GM12878 (cell line): ENCODE data around the gene LPIN3. TPM values are rescaled to one million over a fixed set of nuclear protein-coding genes. Genes with fewer than 3 reads are reported as not detected.
A peak's percentile ranks its signal among the peaks of the same experiment; 100 is the strongest.

Source experiments
- BHLHE40 ChIP-seq, 2 experiments: fragments of 450-650 bp in 1 of 2; IDR thresholded peaks; 2 replicates each; pipeline ENCODE4 v1.6.1; 2011 to 2017; ENCODE audit warnings: low read depth in 2 of 2, borderline replicate concordance in 1 of 2, improper control_type of control experiment in 1 of 2, low read length in 1 of 2, mild to moderate bottlenecking in 1 of 2
- CHD2 ChIP-seq: IDR thresholded peaks from 2 replicates; pipeline ENCODE4 v1.6.1; 2011; ENCODE audit warnings: low read depth, low read length, improper control_type of control experiment, borderline replicate concordance
- HCFC1 ChIP-seq: fragments of 150-350 bp; IDR thresholded peaks from 2 replicates; pipeline ENCODE4 v1.6.1; 2014; ENCODE audit warnings: low read length
- HDGF ChIP-seq: fragments of 450-650 bp; IDR thresholded peaks from 2 replicates; pipeline ENCODE4 v1.6.1; 2016; ENCODE audit warnings: antibody characterized with exemption
- MTA2 ChIP-seq: fragments of 450-650 bp; IDR thresholded peaks from 2 replicates; pipeline ENCODE4 v1.6.1; 2016; ENCODE audit warnings: low read depth, mild to moderate bottlenecking, moderate library complexity
- NRF1 ChIP-seq: conservative IDR thresholded peaks from 2 replicates; pipeline ENCODE4 v1.6.1; 2011; ENCODE audit warnings: mild to moderate bottlenecking, low read depth, low read length, improper control_type of control experiment
- POU2F2 ChIP-seq: IDR thresholded peaks from 3 replicates; pipeline ENCODE4 v1.6.1; 2011; ENCODE audit warnings: low read depth, mild to moderate bottlenecking, low read length, borderline replicate concordance
- RB1 ChIP-seq: fragments of 450-650 bp; formaldehyde crosslinking; IDR thresholded peaks from 2 replicates; pipeline ENCODE4 v1.6.1; 2017; ENCODE audit warnings: mild to moderate bottlenecking, borderline replicate concordance
- SMC3 ChIP-seq: IDR thresholded peaks from 2 replicates; pipeline ENCODE4 v1.6.1; 2011; ENCODE audit warnings: low read length, improper control_type of control experiment, borderline replicate concordance
- SPI1 ChIP-seq: IDR thresholded peaks from 2 replicates; pipeline ENCODE4 v1.6.1; 2011; ENCODE audit warnings: low read depth, mild to moderate bottlenecking, low read length, moderate library complexity, borderline replicate concordance; ENCODE audit not compliant: insufficient read depth
- STAT1 ChIP-seq: fragments of 450-650 bp; conservative IDR thresholded peaks from 2 replicates; pipeline ENCODE4 v1.6.1; 2014; ENCODE audit warnings: antibody characterized with exemption, mild to moderate bottlenecking
- TARDBP ChIP-seq: IDR thresholded peaks from 2 replicates; pipeline ENCODE4 v1.6.1; 2016; ENCODE audit warnings: borderline replicate concordance
- ZNF207 ChIP-seq: fragments of 450-650 bp; IDR thresholded peaks from 2 replicates; pipeline ENCODE4 v1.6.1; 2014; ENCODE audit warnings: antibody characterized with exemption, mild to moderate bottlenecking, borderline replicate concordance
- polyA plus RNA-seq, 11 experiments: library from polyadenylated mRNA; depleted of rRNA in 4 of 11; unstranded in 6 of 11; stranded (reverse) in 5 of 11; fragments of >200 nt; fragmentation: Nextera tagmentation in 4 of 11; fragmentation: Illumina TruSeq in 1 of 11; extraction: Ambion mirVana in 4 of 11; extraction: Trizol in 1 of 11; gene quantifications; 1 replicate in 1 of 11; 2 replicates in 10 of 11; pipeline versions ENCODE4 v1.2.1 to v1.2.3, GENCODE V29; 2011 to 2016; ENCODE audit warnings: inconsistent platforms in 2 of 11, missing spikeins in 2 of 11, low read depth in 1 of 11
- total RNA-seq, 4 experiments: library from RNA; depleted of rRNA in 3 of 4; stranded (reverse); fragments of >200 nt in 3 of 4; fragmentation: Illumina TruSeq in 1 of 4; extraction: Trizol in 1 of 4; gene quantifications; 2 replicates each; pipeline versions ENCODE4 v1.2.1 to v1.2.3, GENCODE V29; 2013 to 2021
- TF ChIP-seq, protein P1 (sequence below): fragments of 450-650 bp; IDR thresholded peaks from 2 replicates; pipeline ENCODE4 v1.6.1; 2017; ENCODE audit warnings: mild to moderate bottlenecking
- TF ChIP-seq, protein P2 (sequence below): fragments of 450-650 bp; formaldehyde crosslinking; IDR thresholded peaks from 2 replicates; pipeline ENCODE4 v1.5.0; 2022; ENCODE audit warnings: mild to moderate bottlenecking, missing genetic modification characterization
- TF ChIP-seq, protein P3 (sequence below): fragments of 150-350 bp; IDR thresholded peaks from 2 replicates; pipeline ENCODE4 v1.6.1; 2016; ENCODE audit warnings: low read depth, low read length

Gene LPIN3
- total and polyA plus RNA-seq, 10 of the 15 experiments (the other 5 are each of a cell fraction or from before 2014, with no cell fraction given) = 0.13 to 1.3 (median 0.51) TPM

DNA sequence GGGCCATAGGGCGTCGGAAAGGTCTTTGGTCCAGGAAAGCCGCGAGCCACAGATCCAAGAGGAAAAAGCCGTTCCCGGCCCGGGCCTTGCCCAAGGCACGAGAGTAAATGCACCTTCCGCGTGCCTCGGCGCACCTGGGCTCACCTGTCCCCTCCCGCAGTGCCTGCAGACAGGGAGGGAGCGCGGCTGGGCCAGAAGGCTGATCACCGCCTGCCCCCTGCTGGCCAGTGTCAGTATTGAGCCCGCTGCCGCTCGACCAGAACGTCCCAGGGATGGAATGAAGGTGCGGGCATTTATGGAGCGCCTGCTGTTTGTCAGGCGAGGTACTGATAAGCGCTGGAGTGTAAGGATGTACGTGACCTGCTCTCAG, 679 bp upstream of the LPIN3 start (continued):
- TF ChIP-seq, protein P1, sequence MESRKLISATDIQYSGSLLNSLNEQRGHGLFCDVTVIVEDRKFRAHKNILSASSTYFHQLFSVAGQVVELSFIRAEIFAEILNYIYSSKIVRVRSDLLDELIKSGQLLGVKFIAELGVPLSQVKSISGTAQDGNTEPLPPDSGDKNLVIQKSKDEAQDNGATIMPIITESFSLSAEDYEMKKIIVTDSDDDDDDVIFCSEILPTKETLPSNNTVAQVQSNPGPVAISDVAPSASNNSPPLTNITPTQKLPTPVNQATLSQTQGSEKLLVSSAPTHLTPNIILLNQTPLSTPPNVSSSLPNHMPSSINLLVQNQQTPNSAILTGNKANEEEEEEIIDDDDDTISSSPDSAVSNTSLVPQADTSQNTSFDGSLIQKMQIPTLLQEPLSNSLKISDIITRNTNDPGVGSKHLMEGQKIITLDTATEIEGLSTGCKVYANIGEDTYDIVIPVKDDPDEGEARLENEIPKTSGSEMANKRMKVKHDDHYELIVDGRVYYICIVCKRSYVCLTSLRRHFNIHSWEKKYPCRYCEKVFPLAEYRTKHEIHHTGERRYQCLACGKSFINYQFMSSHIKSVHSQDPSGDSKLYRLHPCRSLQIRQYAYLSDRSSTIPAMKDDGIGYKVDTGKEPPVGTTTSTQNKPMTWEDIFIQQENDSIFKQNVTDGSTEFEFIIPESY = 0 out of 2 replicates have a peak, but pooled peaks have one; percentile 21
- TF ChIP-seq TARDBP (no peak), STAT1 (0 out of 2 replicates have a peak, but pooled peaks have one; percentile 72), POU2F2 (peak; percentile 32; the same call in 1 of the 3 replicates), RB1 (0 out of 2 replicates have a peak, but pooled peaks have one; percentile 70), SPI1 (no peak), NRF1 (no peak), HCFC1 (0 out of 2 replicates have a peak, but pooled peaks have one; percentile 12), BHLHE40 (IDR thresholded peaks at IDR 0.05; ENCODE audit: borderline replicate concordance in 1 of 2, low read depth in 2 of 2, low read length in 1 of 2) (peak; percentile 21 to 46; a peak in 1 of 4 replicates), HDGF (no peak), CHD2 (peak; percentile 15; the same call in 1 of the 2 replicates), MTA2 (no peak), SMC3 (peak; percentile 97), ZNF207 (0 out of 2 replicates have a peak, but pooled peaks have one; percentile 55)
- TF ChIP-seq, protein P2, sequence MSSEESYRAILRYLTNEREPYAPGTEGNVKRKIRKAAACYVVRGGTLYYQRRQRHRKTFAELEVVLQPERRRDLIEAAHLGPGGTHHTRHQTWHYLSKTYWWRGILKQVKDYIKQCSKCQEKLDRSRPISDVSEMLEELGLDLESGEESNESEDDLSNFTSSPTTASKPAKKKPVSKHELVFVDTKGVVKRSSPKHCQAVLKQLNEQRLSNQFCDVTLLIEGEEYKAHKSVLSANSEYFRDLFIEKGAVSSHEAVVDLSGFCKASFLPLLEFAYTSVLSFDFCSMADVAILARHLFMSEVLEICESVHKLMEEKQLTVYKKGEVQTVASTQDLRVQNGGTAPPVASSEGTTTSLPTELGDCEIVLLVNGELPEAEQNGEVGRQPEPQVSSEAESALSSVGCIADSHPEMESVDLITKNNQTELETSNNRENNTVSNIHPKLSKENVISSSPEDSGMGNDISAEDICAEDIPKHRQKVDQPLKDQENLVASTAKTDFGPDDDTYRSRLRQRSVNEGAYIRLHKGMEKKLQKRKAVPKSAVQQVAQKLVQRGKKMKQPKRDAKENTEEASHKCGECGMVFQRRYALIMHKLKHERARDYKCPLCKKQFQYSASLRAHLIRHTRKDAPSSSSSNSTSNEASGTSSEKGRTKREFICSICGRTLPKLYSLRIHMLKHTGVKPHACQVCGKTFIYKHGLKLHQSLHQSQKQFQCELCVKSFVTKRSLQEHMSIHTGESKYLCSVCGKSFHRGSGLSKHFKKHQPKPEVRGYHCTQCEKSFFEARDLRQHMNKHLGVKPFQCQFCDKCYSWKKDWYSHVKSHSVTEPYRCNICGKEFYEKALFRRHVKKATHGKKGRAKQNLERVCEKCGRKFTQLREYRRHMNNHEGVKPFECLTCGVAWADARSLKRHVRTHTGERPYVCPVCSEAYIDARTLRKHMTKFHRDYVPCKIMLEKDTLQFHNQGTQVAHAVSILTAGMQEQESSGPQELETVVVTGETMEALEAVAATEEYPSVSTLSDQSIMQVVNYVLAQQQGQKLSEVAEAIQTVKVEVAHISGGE (CRISPR knock-in tag) = no peak
- TF ChIP-seq, protein P3, sequence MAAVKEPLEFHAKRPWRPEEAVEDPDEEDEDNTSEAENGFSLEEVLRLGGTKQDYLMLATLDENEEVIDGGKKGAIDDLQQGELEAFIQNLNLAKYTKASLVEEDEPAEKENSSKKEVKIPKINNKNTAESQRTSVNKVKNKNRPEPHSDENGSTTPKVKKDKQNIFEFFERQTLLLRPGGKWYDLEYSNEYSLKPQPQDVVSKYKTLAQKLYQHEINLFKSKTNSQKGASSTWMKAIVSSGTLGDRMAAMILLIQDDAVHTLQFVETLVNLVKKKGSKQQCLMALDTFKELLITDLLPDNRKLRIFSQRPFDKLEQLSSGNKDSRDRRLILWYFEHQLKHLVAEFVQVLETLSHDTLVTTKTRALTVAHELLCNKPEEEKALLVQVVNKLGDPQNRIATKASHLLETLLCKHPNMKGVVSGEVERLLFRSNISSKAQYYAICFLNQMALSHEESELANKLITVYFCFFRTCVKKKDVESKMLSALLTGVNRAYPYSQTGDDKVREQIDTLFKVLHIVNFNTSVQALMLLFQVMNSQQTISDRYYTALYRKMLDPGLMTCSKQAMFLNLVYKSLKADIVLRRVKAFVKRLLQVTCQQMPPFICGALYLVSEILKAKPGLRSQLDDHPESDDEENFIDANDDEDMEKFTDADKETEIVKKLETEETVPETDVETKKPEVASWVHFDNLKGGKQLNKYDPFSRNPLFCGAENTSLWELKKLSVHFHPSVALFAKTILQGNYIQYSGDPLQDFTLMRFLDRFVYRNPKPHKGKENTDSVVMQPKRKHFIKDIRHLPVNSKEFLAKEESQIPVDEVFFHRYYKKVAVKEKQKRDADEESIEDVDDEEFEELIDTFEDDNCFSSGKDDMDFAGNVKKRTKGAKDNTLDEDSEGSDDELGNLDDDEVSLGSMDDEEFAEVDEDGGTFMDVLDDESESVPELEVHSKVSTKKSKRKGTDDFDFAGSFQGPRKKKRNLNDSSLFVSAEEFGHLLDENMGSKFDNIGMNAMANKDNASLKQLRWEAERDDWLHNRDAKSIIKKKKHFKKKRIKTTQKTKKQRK = no peak
- TF ChIP-seq, all 136 proteins: peak for 22
